Smooth muscle cell (in vitro differentiated cells): ENCODE results near the gene PRTG. TPM values are rescaled to one million over a fixed set of nuclear protein-coding genes. Genes with fewer than 3 reads are reported as not detected.
"Not testable (repeated sequence)": the region's sequence is repeated elsewhere in the genome, so short reads cannot be mapped to it uniquely, and the experiment has no call there.

Experiments
- DNase-seq: peaks from one replicate; lab custom pipeline; 2025; ENCODE audit not compliant: unreplicated experiment; lab: John Stamatoyannopoulos, UW
- H2AFZ ChIP-seq: fragments of 200-600 bp; sonication (generic); 2 replicates; pipeline ENCODE4 v1.6.0; 2016; ENCODE audit warnings: antibody characterized with exemption, low read depth, mild to moderate bottlenecking
- H3F3A ChIP-seq: fragments of 200-600 bp; sonication (generic); 2 replicates; pipeline ENCODE4 v1.6.0; 2017; ENCODE audit warnings: antibody characterized with exemption, low read depth
- H3K27ac ChIP-seq: fragments of 200-600 bp; sonication (generic); 2 replicates; pipeline ENCODE4 v1.5.1; 2016; ENCODE audit warnings: low read depth, mild to moderate bottlenecking
- H3K27me3 ChIP-seq: fragments of 200-600 bp; sonication (generic); 2 replicates; pipeline ENCODE4 v1.6.1; 2016; ENCODE audit warnings: low read depth, mild to moderate bottlenecking
- H3K36me3 ChIP-seq: fragments of 200-600 bp; sonication (generic); 2 replicates; pipeline ENCODE4 v1.5.1; 2016; ENCODE audit warnings: low read depth
- H3K4me1 ChIP-seq: fragments of 200-600 bp; sonication (generic); 2 replicates; pipeline ENCODE4 v1.5.1; 2016; ENCODE audit warnings: low read depth
- H3K4me2 ChIP-seq: fragments of 200-600 bp; sonication (generic); 2 replicates; pipeline ENCODE4 v1.6.0; 2016; ENCODE audit warnings: mild to moderate bottlenecking
- H3K4me3 ChIP-seq: fragments of 200-600 bp; sonication (generic); 2 replicates; pipeline ENCODE4 v1.5.1; 2016; ENCODE audit warnings: mild to moderate bottlenecking
- H3K79me2 ChIP-seq: fragments of 200-600 bp; sonication (generic); 2 replicates; pipeline ENCODE4 v1.6.0; 2016; ENCODE audit warnings: low read depth, mild to moderate bottlenecking
- H3K9ac ChIP-seq: fragments of 200-600 bp; sonication (generic); 2 replicates; pipeline ENCODE4 v1.6.0; 2016; ENCODE audit warnings: low read depth
- H3K9me3 ChIP-seq: fragments of 200-600 bp; sonication (generic); replicated peaks from 2 replicates; pipeline ENCODE4 v1.5.1; 2016; ENCODE audit warnings: low read depth
- H4K20me1 ChIP-seq: fragments of 200-600 bp; sonication (generic); 2 replicates; pipeline ENCODE4 v1.6.0; 2016; ENCODE audit warnings: low read depth
- WGBS: methylation state at CpG from one replicate; pipeline ENCODE4 v1.1.7; 2016; ENCODE audit warnings: low lambda C conversion rate; 5-methylcytosine and 5-hydroxymethylcytosine counted together
- polyA plus RNA-seq: library from polyadenylated mRNA; unstranded; fragments of >200 nt; fragmentation: Nextera tagmentation; extraction: Ambion mirVana; gene quantifications from 2 replicates; pipeline ENCODE4 v1.2.1, GENCODE V29; 2016
- total RNA-seq: library from RNA; depleted of rRNA; stranded (reverse); fragments of >200 nt; gene quantifications from 2 replicates; pipeline ENCODE4 v1.2.3, GENCODE V29; 2014
- TF ChIP-seq, protein P1 (sequence below): fragments of 200-600 bp; sonication (generic); IDR thresholded peaks from 2 replicates; pipeline ENCODE4 v1.5.1; 2017; ENCODE audit warnings: borderline replicate concordance, mild to moderate bottlenecking, antibody characterized with exemption; ENCODE audit not compliant: insufficient read depth, poor library complexity, severe bottlenecking

The PRTG gene
- total and polyA plus RNA-seq, 2 experiments from 2014 or later, result 2.4 to 17.2 TPM

DNA sequence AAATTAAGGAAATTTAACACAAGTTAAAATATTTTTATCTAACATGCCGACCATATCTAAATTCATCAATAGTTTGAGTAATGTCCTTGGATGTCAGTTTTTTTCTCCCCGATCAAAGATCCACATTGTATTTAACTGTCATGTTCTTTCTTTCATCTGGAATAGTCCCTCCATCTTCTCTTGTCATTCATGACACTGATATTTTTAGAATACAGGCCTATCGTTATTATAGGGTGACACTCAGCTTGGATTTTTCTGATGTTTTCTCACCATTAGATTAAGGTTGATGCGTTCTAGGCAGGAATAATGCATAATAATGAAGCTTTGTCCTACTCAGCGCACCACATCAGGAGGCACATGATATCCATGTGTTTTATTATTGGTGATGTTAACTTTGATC is 141.6 kb downstream of the PRTG start:
- no peak overlapping the region for H2AFZ ChIP-seq
- 95% methylated on average over 5 of the region's 5 CpGs for WGBS

DNA sequence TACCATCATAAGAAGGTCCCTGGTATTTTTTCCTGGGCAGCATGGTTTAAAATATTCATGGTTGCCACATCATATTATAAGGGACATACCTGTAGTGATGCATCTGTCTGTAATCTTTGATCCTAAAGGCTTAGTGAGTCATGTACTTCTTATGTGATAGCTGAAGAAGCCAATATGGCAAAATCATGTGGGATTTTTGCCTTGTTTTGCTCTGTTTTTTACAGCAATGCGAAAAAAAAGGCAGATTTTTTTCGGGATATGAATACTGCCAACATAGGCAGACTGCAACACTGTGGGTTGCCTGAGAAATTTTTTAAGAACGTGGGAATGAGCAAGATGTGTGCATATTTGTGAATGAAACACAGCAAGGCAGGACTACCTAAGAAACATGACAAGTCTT is 143.5 kb downstream of the PRTG start:
- 90% methylated on average over 3 of the region's 3 CpGs for WGBS
- Histone ChIP-seq H3K4me1 (no peaks in the 10 kb centered on the region), H3K79me2 (no peaks in the 10 kb centered on the region)

More for the DNA sequence above, 141.6 kb downstream of the PRTG start:
- no peaks in the 10 kb centered on the region for H4K20me1 ChIP-seq
- no peak for DNase-seq
- no peak overlapping the region for H3K4me2 ChIP-seq
- no peaks in the 10 kb centered on the region for H3K4me1 ChIP-seq
- no peaks in the 10 kb centered on the region for H3K79me2 ChIP-seq
- H3K9ac ChIP-seq, result no peak overlapping the region
- no peaks in the 10 kb centered on the region for H3K9me3 ChIP-seq
- no peaks in the 10 kb centered on the region for H3F3A ChIP-seq
- H3K27me3 ChIP-seq, result no peaks in the 10 kb centered on the region
- TF ChIP-seq, protein P1, sequence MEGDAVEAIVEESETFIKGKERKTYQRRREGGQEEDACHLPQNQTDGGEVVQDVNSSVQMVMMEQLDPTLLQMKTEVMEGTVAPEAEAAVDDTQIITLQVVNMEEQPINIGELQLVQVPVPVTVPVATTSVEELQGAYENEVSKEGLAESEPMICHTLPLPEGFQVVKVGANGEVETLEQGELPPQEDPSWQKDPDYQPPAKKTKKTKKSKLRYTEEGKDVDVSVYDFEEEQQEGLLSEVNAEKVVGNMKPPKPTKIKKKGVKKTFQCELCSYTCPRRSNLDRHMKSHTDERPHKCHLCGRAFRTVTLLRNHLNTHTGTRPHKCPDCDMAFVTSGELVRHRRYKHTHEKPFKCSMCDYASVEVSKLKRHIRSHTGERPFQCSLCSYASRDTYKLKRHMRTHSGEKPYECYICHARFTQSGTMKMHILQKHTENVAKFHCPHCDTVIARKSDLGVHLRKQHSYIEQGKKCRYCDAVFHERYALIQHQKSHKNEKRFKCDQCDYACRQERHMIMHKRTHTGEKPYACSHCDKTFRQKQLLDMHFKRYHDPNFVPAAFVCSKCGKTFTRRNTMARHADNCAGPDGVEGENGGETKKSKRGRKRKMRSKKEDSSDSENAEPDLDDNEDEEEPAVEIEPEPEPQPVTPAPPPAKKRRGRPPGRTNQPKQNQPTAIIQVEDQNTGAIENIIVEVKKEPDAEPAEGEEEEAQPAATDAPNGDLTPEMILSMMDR, result no peak
- H3K36me3 ChIP-seq, result no peaks in the 10 kb centered on the region
- no peak overlapping the region for H3K27ac ChIP-seq
- H3K4me3 ChIP-seq, result no peak overlapping the region

DNA sequence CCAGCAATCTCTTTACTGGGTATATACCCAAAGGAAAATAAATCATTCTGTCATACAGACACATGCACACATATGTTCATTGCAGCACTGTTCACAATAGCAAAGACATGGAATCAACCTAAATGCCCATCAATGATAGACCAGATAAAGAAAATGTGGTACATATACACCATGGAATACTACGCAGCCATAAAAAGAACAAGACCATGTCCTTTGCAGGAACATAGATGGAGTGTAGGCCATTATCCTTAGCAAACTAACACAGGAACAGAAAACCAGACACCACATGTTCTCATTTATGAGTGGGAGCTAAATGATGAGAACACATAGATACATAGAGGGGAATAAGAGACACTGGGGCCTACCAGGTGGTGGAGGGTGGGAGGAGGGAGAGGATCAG is 149.9 kb downstream of the PRTG start:
- not testable (repeated sequence) for H2AFZ ChIP-seq, H3K36me3 ChIP-seq, H3K79me2 ChIP-seq, H3K27me3 ChIP-seq, H3K9ac ChIP-seq, H3K4me3 ChIP-seq, H4K20me1 ChIP-seq, H3K4me2 ChIP-seq, H3K27ac ChIP-seq, H3K4me1 ChIP-seq, H3K9me3 ChIP-seq, DNase-seq
- WGBS, result 97% methylated on average over 1 of the region's 1 CpG
- peaks cover 10% of the 10 kb centered on the region for H3F3A ChIP-seq

More for the DNA sequence above, 143.5 kb downstream of the PRTG start:
- Histone ChIP-seq H3K9me3 (no peaks in the 10 kb centered on the region), H3F3A (no peaks in the 10 kb centered on the region), H3K27ac (no peak overlapping the region), H3K9ac (no peak overlapping the region), H3K4me3 (no peak overlapping the region), H3K27me3 (no peaks in the 10 kb centered on the region), H4K20me1 (no peaks in the 10 kb centered on the region), H3K36me3 (no peaks in the 10 kb centered on the region), H3K4me2 (no peak overlapping the region), H2AFZ (no peak overlapping the region)
- TF ChIP-seq, protein P1, result no peak
- DNase-seq, result no peak

DNA sequence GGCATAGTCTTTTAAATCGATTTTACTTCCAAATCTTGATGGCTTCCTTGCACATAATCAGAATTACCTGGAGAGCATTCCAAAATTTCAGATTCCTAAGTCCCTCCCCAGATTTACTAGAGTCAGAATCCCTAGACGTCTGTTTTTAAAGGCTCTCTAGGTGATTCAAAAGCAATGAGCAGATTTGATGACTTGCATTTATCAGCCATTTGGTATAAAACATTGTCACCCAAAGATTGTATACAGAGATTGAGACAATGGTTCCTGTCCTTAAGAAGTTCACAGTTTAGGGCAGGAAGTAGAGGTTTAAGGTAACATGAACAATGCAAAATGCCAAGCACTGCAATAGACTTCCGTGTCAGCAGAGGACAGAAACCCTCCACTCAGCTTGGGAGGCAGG is 152.2 kb downstream of the PRTG start:
- Histone ChIP-seq H3K36me3 (no peaks in the 10 kb centered on the region), H3K9me3 (no peaks in the 10 kb centered on the region), H3K4me2 (no peak overlapping the region), H2AFZ (no peak overlapping the region), H3K4me3 (no peak overlapping the region), H3F3A (peaks cover 10% of the 10 kb centered on the region), H4K20me1 (peaks cover 11% of the 10 kb centered on the region), H3K27me3 (no peaks in the 10 kb centered on the region), H3K27ac (no peak overlapping the region), H3K79me2 (peaks cover 12% of the 10 kb centered on the region), H3K9ac (no peak overlapping the region), H3K4me1 (peaks cover 5% of the 10 kb centered on the region)
- TF ChIP-seq, protein P1, result no peak
- no peak for DNase-seq
- WGBS, result 82% methylated on average over 3 of the region's 3 CpGs
